GM21423 (cell line): Measurements from ENCODE around the gene TRAPPC2L.
"Not testable (repeated sequence)": the region's sequence is repeated elsewhere in the genome, so short reads cannot be mapped to it uniquely, and the experiment has no call there.

Experiments
- ATAC-seq: cut with Tn5 transposase; IDR thresholded peaks from one replicate; pipeline ENCODE4 v1.9.1; 2021; ENCODE audit warnings: mild to moderate bottlenecking, moderate library complexity; ENCODE audit not compliant: unreplicated experiment

The TRAPPC2L gene

DNA sequence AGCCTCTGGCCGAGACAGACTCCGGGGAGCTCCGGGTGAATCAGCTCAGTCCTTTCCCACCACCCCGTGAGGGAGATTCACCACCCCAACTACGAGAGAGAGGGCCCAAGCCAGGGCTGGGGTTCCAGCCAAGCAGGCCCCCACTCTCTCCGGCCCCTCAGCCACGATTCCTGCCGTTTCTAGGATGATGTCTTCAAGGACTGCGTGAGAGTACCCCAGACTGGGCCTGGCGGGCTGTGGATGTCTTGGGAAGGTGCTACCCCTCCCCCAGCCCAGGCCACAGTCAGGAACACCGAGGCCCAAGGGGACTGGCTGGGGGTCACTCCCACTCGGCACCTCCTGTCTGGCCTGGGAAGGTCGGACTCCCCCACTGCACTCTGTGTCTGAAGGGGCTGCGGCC lies 31.1 kb downstream of the TRAPPC2L start:
- no peak for ATAC-seq

DNA sequence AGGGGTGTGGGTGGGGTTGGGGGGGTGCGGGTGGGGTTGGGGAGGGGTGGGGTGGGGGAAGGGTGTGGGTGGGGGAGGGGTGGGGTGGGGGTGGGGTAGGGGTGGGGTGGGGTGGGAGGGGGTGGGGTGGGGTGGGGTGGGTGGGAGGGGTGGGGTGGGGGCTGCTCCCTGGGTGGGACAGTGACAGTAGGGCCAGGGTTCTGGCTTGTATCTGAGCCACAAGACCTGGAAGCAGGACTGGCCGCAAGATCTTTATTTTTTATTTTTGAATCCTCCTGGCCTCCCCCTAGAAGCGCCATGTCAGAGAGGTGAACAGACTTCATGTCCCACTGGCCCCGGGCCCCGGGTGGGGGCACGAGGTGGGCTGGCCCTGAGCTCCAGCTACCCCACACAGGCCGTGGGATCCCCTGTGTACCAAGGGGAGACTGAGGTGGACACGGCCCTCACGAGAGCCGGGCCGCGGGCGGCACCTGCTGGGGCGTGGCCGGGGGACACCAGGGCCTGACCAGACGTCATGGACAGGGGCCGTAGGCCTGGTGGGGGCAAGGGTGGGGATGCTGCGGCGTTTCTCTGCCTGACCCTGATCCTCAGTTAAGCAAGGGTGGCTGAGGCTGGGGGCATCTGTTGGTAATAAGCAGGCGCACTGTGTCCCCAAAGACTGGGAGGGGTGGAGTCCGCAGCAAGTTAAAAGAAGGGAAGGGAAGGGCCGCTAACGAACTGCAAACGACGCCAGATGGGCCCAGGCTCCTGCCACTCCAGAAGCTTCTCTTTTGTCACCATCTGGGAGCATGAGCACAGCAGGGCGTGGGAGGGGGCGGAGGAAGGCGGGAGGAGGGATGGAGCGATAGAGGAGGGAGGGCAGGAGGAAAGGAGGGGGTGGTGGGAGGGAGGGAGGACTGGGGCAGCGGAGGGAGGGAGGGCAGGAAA lies 31.8 kb downstream of the TRAPPC2L start:
- ATAC-seq, result no peak

DNA sequence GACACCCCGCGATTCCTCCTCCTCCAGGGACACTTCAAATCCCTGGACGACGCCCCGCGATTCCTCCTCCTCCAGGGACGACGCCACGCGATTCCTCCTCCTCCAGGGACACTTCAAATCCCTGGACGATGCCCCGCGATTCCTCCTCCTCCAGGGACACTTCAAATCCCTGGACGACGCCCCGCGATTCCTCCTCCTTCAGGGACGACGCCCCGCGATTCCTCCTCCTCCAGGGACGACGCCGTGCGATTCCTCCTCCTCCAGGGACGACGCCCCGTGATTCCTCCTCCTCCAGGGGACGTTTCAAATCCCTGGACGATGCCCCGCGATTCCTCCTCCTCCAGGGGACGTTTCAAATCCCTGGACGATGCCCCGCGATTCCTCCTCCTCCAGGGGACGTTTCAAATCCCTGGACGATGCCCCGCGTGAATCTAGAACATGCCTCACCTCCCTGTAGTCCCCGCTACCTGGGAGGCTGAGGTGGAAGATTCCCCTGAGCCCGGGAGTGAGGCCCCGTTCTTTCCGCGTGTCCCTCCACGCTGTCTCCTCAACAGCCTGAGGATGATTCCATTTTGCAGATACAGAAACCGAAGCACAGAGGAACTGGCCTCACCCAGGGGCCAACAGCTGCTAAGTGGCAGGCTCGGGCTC lies 32.9 kb downstream of the TRAPPC2L start:
- ATAC-seq, result not testable (repeated sequence)

DNA sequence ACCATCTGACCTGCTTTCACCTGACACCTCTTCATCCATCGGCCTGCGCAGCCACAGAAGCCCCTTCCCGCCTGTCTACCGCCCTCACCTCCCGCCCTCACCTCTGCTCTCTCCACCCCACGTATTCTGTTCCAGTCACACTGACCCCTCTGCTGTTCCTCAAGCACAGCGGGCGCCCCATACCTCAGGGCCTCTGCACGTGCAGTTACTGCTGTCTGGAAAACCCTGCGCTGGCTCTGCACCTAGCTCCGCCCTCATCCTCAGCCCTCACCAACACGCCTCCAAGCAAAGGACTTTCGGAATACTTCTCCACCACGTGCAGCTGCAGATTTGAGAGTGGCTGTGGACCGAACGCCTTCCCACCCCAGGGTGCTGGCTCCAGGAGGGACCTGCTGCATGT lies 34.2 kb downstream of the TRAPPC2L start:
- ATAC-seq, result no peak

DNA sequence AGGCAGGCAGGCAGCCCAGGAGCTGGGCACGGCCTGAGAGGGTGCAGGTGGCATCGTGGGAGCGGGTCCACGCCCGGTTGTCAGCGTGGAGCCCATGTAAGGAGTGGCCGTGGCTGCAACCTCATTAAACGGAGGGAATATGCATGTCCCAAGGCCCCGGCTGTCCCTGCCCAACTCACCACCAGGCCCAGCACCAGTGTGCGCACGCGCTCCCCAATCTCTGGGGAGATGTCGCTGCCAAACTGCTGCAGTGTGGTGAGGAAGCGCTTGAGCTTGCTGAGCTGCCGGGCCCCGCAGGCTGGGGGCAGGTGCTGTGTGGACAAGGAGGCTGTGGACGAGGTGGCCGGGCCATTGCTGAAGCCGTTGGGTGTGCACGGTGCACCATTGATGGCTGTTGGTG lies 35.1 kb downstream of the TRAPPC2L start:
- ATAC-seq, result no peak

DNA sequence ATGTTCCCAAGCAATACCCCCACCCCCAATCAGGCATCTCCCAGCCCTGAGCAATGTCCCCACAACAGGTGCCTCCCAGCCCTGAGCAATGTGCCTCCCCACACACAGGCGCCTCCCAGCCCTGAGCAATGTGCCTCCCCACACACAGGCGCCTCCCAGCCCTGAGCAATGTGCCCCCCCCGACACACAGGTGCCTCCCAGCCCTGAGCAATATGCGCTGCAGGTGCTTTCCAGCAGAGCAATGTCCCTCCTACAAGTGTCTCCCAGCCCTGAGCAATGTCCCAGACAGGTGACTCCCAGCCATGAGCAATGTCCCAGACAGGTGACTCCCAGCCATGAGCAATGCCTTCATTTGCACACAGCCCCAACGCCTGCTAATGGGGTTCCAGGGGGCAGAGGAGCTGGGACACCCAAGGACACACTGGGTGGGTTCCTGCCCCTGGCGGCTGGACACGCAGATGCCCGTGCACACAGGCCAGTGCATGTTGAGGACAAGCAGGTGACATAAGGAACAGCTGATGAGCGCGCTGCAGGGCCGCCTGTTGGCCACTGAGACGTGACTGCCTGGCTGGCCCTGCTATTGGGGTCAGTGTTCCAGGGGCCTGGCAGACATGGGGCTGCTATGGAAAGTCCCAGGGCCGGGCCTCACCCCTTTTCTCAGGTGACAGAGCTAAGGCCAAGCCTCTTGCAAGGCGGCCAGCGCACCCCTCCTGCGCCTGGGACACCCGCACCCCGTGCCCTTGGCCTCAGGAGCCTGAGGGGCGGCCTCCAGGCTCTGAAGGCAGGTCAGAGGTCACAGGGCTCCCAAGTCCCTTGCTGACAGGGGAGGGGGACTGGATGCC lies 36.4 kb downstream of the TRAPPC2L start:
- no peak for ATAC-seq

DNA sequence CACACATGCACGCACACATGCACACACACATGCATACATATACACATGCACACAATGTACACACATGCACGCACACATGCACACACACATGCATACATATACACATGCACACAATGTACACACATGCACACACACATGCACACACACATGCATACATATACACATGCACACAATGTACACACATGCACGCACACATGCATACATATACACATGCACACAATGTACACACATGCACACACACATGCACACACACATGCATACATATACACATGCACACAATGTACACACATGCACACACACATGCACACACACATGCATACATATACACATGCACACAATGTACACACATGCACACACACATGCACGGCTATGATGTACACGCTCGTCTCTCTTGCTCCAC lies 37.3 kb downstream of the TRAPPC2L start:
- not testable (repeated sequence) for ATAC-seq

DNA sequence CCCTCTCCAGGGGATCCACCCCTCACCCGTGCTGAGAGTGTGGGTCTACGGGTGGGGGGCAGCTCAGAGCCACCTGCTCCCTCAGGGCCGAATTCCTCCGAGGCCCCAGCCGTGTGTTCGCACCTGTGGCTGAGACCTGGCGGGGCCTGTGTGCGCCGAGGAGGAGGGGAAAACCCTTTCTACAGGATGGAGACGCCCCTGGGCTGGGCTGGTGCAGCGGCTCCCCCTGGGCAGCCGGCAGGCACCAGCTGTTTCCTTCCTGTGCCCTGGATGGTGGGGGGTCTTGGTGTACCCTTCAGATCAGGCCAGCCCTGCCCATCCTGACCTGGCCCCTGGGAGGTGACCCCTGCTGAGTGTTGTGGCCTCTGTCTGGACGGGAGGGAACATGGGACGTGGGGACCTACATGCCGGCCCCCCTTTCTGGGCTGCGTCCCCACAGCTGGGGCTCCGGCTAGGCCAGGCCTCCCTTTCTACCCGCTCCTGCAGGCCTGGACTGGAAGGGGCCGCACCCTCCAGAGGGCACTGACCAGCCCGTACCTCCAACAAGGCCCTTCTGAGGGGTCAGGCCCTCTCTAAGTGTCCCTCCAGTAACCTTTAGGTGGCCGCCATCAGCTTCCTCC lies 37.9 kb downstream of the TRAPPC2L start:
- ATAC-seq, result no peak

DNA sequence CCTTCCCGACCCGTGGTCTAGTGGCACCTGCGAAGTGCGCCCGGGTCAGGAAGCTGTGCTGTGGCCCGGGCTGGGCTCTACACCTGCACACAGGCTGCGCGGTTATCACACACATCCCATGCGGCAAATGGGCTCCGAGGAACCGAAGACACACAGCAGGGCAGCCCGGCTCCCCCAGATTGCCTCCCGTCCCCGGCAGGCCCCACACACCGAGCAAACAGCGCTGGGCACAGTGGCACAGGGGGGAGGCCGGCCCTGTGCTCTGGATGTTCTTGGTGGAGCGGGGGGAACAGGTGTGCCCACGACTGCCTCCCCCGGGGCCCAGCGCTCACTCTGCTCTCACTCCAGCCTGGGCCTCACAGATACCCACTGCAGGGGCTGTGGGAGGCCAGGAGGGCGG lies 38.4 kb downstream of the TRAPPC2L start:
- no peak for ATAC-seq

DNA sequence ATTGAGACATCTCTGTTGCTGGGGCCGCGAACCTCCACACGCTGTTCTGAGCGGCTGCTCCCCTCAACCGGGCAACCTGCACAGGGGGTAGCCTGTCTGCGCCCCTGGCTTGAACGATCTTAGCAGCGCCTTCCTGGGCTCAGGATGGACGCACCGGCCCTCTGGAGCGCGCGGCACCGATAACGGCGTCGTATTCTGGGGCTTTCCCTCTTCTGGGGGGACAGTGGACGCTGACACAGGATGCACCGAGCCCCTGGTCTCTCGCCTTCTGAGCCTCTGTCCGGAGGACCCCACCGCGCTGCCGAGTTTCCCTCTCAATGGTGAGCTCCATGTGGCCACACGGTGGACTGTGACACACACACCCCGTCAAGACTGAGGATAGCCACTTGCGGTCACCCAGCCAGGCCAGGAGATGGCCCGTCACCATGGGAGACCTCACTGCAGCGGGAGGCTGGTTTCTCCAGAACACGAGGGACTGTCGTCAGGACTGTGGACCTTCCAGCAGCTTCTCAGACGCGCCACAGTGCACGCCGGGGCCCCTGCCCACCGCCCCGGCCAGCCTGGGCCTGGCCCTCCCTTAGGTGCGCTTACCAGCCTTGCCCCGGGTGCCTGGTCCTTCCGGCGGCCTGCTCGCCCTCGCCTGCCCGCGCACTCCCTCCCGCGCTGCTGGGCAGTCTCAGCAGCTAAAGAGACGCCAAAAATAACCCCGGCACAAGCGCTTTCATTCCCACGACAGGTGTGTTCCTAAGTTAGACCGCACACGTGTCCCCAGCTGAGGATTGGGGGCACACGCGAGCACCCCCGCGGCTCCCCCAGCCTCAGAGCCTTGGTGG lies 39.5 kb downstream of the TRAPPC2L start:
- no peak for ATAC-seq

DNA sequence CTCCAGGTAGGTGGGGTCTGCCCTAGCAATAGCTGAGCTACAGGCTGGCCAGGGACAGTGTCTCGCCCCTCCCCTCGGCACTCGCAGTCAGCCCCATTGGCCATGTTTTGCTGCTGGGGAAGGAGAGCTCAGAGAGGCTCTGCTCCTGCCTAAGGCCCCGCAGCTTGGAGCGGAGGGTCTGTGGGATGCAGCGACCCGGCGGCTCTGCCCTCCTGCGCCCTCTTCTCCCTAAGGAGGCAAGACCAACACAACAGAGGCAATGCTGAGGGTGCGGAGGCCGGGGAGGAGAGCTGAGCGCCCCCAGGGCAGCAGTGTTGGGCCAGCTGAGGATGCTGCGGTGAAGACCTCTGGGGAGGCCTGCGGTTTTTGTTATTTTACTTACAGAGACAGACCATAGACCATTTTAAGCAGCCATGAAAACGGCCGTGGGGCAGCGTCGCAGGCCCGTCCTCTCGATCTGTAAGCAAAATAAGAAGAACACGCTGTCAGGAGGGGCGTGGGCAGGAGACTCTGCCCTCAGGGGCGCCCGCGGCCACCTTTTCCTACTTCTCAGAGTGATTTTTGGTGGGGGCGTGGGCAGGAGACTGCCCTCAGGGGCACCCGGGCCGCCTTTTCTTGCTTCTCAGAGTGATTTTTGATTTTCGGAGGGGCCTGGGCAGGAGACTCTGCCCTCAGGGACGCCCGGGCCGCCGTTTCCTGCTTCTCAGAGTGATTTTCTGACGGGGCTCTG lies 40.9 kb downstream of the TRAPPC2L start:
- no peak for ATAC-seq

DNA sequence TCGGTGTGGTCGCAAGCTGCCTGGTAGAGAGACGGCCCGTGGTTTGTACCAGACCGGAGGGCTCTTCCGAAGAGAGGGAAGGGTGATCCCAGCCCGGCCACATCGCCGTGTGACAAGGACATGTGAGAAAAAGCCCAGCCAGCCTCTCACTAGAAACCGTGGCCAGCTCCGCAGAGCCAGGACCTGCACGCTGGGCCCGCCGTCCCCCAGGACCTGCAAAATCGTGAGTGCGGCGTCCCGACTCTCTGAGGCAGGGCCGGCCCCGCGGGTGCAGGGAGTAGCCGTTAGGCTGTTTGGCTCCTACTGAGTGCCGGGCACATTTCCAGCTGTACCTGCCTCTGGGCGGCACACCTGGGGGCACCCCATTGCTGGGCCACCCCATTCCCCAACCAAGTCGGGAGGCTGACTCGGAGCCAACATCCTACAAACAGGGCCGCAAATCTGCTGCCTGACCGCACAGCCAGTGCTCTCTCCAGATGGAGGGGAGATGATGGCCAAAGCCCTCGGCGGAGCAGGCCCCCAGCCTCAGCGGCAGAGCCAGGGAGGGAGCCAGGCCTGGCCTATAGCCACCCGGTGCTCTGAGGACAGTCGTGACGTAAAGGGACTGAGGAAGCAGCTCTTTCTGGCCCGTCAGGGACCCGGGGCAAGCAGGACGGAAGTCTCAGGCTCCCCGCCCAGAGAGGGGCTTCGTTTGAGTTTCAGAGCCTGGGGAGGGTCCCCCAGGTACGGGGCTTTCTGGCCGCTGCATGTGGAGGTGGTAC lies 43.2 kb downstream of the TRAPPC2L start:
- no peak for ATAC-seq

DNA sequence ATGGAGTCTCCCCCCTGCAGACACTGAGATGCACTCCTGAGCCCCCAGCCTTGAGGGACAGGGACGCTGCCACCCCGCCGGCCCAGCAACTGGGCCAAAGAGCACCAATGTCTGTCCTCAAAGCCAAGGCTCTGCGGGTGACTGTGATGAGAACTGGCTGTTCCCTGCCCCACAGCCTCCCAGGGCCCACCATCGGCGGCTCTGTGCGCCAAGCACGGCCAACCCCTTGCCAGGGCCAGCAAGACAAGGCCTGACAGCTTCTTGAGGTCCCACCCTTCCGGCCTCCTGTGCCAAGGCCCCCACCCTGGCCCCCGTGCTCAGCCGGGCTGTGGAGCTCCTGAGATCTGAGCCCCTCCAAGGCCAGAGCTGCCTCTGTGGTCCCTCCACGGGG lies 43.7 kb downstream of the TRAPPC2L start:
- ATAC-seq, result no peak

DNA sequence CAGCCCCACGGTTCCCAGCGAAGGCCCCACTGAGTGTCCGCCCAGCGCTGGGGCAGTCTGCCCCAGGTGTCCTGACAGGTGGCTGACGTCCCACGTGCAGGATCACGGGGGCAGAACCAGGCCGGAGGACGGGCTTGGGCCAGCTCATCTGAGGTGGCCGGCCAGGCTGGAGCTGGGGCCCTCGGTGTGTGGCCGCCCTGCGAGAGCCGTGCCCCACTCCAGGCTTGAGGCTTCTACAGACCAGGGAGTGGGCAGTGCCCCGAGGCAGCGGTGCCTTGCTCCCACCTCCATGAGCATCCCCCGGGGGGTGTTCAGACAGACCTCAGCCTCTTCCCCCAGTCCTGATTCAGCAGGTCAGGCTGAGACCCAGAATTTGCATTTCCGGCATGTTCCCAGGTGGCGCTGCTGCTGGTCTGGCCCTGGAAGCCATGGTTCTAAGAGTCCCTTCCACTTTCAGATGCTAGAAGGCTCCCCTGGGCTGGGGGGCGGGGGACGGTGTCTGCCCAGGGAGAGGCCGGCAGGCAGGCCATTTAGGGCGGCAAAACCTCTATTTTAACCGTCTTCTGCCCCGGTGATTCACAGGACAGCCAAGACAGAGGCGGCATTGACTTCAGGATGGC lies 44.9 kb downstream of the TRAPPC2L start:
- ATAC-seq, result no peak

DNA sequence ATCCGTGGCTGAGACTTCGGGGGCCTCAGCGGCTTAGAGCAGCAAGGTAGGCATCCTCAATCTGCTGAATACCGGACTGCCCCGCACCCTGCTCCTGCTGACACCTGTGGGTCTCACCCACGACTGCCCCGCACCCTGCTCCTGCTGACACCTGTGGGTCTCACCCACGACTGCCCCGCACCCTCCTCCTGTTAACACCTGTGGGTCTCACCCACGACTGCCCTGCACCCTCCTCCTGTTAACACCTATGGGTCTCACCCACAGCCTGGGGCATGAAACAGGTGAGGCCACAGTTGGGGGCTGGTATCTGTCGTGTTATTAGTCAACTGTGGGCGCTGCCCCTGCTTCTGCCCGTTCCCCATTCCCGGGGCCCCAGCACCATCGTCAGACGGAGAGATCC lies 45.8 kb downstream of the TRAPPC2L start:
- ATAC-seq, result no peak

DNA sequence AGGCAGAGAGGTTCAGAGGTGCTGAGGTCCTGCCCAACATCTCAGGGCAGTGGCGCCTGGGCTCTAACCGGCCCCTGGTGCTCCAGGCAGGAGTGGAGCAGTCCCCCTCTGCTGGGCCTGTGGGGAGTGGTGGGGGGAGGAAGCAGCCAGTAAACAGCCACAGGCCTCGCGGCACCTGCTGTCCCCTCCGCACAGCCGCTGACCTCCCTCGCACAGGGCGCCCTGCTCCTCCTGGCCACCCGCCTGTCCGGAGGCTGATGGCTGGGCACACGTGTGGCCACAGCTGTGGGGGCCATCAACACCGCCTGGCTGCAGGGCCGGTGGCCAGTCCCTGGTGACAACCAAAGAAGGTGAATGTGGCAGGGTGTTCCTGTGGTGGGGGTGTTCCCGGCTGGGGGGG lies 46.3 kb downstream of the TRAPPC2L start:
- ATAC-seq, result no peak

DNA sequence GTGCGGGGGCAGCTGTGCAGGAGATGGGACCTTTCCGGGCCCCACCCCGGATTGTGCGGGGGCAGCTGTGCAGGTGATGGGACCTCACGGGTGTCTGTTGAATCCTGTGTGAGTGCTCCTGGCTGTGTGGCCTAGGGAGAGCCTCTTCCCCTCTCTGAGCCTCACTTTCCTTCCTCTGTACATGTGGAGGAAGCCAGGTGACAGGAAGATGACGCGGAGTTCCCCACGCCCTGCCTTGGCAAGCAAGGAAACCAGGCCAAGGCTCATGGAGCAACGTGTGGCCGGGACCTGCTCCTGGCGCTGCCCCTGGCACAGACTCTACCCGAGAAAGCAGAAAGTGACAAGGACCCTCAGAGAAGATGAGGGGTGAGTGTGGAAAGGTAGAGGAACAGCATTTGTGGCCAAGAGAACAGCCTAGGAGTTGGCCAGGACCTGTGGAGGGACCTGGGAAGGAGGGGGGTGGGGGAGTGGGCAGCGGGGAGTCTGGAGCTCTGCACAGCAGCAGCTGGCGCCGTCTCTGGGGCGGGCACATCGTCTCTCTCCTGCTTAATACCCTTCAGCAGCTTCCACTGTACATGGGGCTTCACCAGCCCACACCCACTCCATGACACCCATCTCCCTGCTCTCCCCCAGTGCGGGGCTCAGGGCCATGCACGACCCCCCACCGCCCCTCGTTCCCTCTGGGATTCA lies 47.9 kb downstream of the TRAPPC2L start:
- no peak for ATAC-seq

DNA sequence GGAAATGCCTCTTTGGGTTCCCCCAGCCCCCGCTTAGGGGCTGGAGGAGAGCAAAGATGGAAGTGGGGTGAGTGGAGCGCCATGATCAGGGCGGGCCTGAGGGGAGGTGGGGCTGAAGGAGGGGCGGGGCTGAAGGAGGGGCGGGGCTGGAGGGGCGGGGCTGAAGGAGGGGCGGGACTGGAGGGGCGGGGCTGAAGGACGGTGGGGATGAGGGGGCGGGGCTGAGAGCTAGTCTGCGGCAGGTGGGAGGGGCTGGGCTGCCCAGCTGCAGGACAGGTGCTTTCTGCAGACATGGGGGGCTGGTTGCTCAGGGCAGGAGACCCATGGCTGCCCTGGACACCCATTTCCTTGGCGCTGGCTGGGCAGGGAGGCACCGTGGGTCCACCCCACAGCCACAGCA lies 48.6 kb downstream of the TRAPPC2L start:
- ATAC-seq, result no peak
